ENCODE measurements around the gene KIF16B. TPM values are rescaled to one million over a fixed set of nuclear protein-coding genes. Genes with fewer than 3 reads are reported as not detected.

Gene KIF16B
- total and polyA plus RNA-seq, 10 of the 15 experiments (the other 5 are each of a cell fraction or from before 2014, with no cell fraction given) = 0.21 to 5.2 (median 3.0) TPM

- Histone ChIP-seq H2AFZ (ENCODE audit: control insufficient read depth, low read depth, low read length) (no peak overlapping the region), H3K9me3 (replicated peaks; ENCODE audit: control insufficient read depth, insufficient read depth, low read length) (no peaks in the 10 kb centered on the region), H3K4me2 (ENCODE audit: control insufficient read depth, insufficient read depth) (no peak overlapping the region), H3K79me2 (ENCODE audit: control insufficient read depth, insufficient read depth, low read length) (no peaks in the 10 kb centered on the region), H3K4me1 (ENCODE audit: control insufficient read depth, insufficient read depth, low read length) (no peaks in the 10 kb centered on the region), H4K20me1 (ENCODE audit: control insufficient read depth, insufficient read depth) (no peaks in the 10 kb centered on the region), H3K4me3 (no peak overlapping the region), H3K27ac (ENCODE audit: control insufficient read depth, insufficient read depth) (no peak overlapping the region), H3K27me3 (replicated peaks in 1 of 2; ENCODE audit: control insufficient read depth in 2 of 2, insufficient read depth in 2 of 2, low read length in 1 of 2) (no peaks in the 10 kb centered on the region), H3K9ac (ENCODE audit: control insufficient read depth, insufficient read depth, low read length) (no peak overlapping the region), H3K36me3 (ENCODE audit: control insufficient read depth in 2 of 2, insufficient read depth in 2 of 2, low read length in 1 of 2) (no peaks in the 10 kb centered on the region)
- ChIA-PET RAD21 (ENCODE audit: unreplicated experiment) (no interaction called here), SMC1A (ENCODE audit: uncharacterized antibody, unreplicated experiment) (interaction anchor here (1.4 kb wide), 1 partner anchor 85 kb away, joined by 3 read pairs; no protein-coding TSS in a partner anchor), POLR2A (no interaction called here), CTCF (no interaction called here)
- FAIRE-seq (no peak), DNase-seq (ENCODE audit: low read depth, low spot score) (no peak), ATAC-seq (no peak)
- intact Hi-C loops (cut with micrococcal nuclease; ENCODE audit: unreplicated experiment) = no loop called here
- WGBS (ENCODE audit: insufficient coverage, insufficient replicate concordance, low lambda C conversion rate, missing lambda C conversion rate) = 69% methylated on average over 2 of the region's 2 CpGs
- no TSS peak for BruUV-seq (replicated peaks)
- TF ChIP-seq IRF3 (IDR thresholded peaks at IDR 0.05) = no peak
- TF ChIP-seq STAT1 (conservative IDR thresholded peaks at IDR 0.05) = no peak
- no peak for TF ChIP-seq WRNIP1 (IDR thresholded peaks at IDR 0.05; ENCODE audit: borderline replicate concordance, low read depth, low read length)
- TF ChIP-seq YBX1 (IDR thresholded peaks at IDR 0.05) = no peak
- no peak for TF ChIP-seq CHD2 (IDR thresholded peaks at IDR 0.05; ENCODE audit: borderline replicate concordance, low read depth, low read length)
- TF ChIP-seq CREB1 (IDR thresholded peaks at IDR 0.05; ENCODE audit: low read depth) = no peak
- no peak for TF ChIP-seq ZBTB11 (CRISPR knock-in tag; IDR thresholded peaks at IDR 0.05)
- TF ChIP-seq SP1 (IDR thresholded peaks at IDR 0.05; ENCODE audit: low read depth, low read length) = no peak
- TF ChIP-seq FOXM1 (IDR thresholded peaks at IDR 0.05; ENCODE audit: low read depth, low read length) = no peak
- in situ Hi-C loops (cut with MboI) = no loop called here
These were observed 191.8 kb downstream of the KIF16B start for GRCh38 chr20:16381444-16381843.

All from GM12878 (cell line).